HG02870 (cell line): ENCODE results near the gene SNN.
A peak's percentile ranks its signal among the peaks of the same experiment; 100 is the strongest.

ENCODE experiments used
- ATAC-seq: cut with Tn5 transposase; IDR thresholded peaks from one replicate; pipeline ENCODE4 v1.9.1; 2021; ENCODE audit warnings: mild to moderate bottlenecking, moderate library complexity; ENCODE audit not compliant: unreplicated experiment

Gene SNN

DNA sequence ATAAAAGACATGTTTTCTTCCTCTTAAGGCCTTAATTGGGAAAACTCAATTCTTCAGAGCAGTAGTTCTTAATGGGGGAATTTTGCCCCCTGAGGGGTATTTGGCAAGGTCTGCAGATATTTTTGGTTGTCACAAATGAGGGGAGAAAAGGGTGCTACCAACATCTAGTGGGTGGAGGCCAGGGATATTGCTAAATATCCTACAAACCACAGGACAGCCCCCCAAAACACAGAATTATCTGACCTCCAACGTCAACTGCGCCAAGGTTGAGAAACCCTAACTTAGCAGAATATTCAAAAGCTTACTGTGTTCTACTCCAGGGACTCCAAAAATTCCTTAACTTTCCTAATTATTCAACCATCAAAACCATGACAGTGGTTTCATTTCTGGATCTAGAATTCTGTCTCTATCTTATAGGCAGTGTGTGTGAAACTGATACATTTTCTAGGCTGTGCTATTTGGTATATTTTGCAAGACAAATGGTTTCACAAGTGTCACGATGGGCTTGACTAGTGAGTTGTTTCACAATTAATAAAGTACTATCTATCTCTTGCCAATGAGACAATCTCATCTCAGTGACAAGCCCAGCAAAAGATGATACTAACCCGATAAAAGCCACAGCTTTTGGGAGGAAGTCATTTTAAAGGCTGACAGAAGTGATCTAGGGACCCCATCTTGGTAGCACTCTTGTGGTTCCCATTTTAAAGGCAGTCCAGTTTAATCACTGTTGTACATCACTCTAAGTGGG, 59.7 kb downstream of the SNN start:
- ATAC-seq = peak; percentile 69
